Smooth muscle cell of bladder (primary cell): ENCODE results near the gene SLC16A2. TPM values are rescaled to one million over a fixed set of nuclear protein-coding genes. Genes with fewer than 3 reads are reported as not detected.

Experiments
- total RNA-seq: library from RNA; depleted of rRNA; stranded (reverse); fragments of >200 nt; gene quantifications from 2 replicates; pipeline ENCODE4 v1.2.3, GENCODE V29; 2014

The SLC16A2 gene
- total RNA-seq = 7.4 and 8.3 TPM in 2 replicates

DNA sequence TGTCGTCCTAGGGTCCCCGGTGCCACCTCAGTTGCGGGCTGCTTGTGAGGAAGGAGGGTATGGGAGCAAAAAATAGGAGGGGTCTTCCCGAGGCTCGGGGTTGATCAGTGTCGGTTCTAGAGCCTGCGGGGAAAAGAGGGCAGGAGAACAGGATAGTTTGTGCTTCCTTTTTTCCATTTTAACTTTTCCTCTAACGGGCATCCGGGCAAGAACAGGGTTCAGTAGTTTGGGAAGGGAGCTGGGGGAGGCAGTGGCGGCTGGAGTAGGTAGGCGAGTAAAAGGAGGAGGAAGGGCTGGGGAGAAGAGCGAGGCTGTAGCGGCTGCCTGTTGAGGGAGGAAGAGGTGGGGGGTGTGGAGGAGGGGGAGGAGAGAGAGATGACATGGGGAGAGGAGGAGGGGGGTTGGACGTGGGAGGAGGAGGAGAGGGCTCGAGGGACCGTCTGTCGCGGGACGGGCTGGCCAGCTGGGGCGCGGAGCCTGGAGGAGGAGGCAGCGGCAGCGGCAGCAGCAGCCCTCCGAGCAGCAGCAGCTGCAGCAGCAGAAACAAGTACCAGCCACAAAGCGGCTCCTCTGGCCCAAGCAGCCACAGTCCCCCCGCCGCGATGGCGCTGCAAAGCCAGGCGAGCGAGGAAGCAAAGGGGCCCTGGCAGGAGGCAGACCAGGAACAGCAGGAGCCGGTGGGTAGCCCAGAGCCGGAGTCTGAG, at the start of gene SLC16A2:
Gene SLC16A2 (plus strand): TSS at position 458 of the 704 bp plus-strand sequence. CDS start 145 bp downstream, at position 603.

Other genes with a start within 250 kb of the SLC16A2 start
- gene ZCCHC13, start 117.3 kb upstream of the SLC16A2 start, total RNA-seq = not detected in 2 replicates
- gene RLIM, start 193.1 kb downstream of the SLC16A2 start, total RNA-seq = 43.8 and 52.8 TPM in 2 replicates